ENCODE data around the gene ZNF652.
"Not testable (repeated sequence)": the region's sequence is repeated elsewhere in the genome, so short reads cannot be mapped to it uniquely, and the experiment has no call there.

Gene ZNF652

DNA sequence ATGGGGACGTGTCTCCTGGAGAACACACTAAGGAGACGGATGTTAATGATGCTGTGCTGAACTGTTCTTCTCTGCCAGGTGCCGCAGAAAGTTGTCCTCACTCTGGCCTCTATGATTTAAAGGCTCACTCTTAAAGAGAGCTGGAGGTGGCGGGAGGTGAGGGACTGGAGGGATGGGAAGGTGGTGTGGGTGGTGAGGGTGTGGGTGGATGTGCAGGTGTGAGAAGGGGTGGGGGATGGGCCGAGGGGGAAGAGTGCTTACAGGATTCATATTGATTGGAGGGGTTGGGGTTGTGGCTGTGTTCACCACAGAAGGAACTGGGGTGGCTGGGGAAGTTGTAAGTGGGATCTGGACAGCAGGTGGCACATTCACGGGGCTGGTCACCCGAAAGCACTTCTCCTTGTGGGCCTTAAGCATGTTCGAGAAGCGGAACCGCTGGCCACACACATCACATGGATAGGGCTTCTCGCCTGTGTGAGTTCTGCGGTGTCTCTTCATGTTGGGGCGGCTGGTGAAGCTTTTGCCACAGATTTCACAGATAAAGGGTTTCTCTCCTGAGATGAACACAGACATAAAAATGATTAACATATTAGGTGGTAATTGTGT lies 63.6 kb downstream of the ZNF652 start:
- DNase-seq = no peak

DNA sequence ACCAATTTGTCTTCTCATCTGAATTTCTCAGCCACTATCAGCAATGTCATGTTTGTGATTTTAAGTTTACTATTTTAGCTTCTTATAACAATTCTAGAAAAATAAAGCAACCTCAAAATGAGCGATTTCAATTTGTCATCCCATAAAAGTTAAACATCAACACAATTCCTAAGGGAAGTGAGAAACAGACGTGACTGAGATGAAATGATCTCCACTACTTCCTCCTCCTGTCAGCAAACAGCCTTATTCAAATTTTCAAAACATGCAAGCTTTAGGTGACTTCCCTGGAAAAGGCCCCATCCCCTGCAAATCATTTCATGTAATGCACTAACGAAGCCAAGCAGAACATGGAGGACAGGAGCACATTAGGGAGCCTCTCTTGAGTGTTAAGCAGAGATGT lies 64.9 kb downstream of the ZNF652 start:
- no peak for DNase-seq

DNA sequence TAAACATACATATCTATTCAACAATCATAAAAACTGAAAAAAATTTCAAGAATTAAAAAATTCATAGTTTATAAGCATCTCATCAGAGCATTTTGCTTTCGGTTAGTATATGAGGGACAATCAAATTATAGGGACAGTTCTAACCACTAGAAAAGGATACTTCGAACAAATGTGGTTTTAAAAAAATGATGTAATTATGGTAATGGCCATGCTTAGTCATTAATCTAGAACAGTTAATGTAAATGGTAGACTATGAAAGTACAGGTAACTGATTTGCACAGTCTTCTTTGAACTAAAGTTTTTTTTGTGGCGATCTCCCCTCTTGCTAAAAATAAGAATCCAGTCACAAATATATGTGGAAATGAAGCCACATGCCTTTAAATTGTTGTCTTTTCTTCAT lies 67.9 kb downstream of the ZNF652 start:
- no peak for DNase-seq

DNA sequence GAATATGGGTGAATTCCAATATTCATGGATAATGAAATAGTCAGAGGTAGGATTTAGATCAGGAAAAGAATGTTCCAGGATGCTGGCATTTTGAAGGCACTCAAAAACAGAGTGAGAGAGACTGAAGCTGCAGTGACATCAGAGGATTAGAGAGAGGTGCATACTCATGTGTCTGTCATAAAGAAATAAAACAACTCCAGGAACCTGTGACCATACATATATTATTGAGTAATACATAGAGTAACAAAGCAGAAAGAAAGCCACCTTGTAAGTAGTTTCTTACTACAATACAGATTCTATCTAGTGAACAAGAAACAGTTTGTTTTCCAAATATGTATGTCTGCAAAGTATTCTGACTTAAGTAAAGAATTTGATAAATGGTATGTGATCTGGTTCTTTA lies 69.1 kb downstream of the ZNF652 start:
- DNase-seq = no peak

DNA sequence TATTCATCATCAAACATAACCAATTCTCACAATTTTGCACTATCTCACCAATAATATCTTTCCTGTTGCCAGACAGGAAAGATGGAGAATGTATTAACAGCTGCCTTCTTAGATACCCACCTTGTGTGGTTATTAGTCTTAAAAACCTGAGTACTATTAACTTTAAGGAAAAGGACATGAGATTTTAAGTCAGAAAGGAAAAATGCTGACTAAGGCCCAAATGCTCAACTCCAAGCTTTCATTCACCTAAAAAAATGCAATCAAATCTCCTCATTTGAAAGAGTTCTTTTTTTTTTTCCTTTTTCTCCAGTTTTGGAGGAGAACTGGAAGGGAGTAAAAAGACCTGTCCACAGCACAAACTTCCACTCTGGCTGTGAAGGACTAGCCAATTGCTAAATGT lies 70.1 kb downstream of the ZNF652 start:
- no peak for DNase-seq

DNA sequence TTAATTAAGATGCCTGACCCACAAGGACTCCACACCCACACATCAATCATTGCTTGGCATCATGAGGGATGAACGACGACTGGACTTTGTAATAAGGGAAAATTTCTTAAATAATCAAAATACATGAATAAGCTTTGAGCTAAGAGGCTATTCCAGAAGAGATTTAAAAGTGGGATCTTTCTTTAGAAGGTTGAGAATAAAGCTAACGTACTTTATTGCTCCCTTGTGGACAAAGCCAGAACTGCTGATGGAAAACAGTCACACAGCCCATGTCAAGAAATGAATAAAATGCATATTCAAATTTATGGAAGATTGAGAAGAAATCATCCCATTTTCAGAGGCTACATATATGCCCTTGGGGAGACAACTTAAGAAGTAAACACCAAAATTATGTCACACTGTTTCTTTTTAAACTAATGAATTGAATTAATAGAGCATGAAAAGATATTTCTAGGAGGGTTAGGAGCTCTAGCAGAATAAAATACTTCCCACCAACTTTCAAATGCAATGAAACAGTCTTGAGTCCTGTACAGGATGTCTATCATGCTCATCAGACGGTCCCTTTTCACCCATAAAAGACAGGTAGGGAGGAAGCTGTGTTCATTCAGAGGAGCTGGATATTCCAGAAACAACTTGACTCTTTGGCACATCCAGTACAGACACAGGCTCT lies 71.2 kb downstream of the ZNF652 start:
- DNase-seq = no peak

DNA sequence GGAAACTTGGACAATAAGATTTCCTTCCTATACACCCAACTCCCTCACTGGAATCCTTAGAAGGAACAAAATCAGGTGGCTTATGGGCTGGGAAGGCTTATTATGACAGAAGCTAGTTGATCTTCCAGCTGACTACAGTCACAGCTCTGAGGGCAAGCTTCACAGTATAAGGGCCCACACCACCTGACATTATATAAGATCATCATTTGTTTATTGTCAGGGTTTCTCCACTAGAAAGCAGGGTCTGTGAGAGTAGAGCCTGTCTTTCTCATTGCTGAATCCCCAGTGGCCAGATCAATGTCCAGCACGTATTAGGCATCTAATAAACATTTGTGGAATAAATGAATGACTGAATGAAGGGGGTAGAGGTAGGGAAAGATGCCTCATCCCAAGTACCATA lies 73.7 kb downstream of the ZNF652 start:
- DNase-seq = no peak

DNA sequence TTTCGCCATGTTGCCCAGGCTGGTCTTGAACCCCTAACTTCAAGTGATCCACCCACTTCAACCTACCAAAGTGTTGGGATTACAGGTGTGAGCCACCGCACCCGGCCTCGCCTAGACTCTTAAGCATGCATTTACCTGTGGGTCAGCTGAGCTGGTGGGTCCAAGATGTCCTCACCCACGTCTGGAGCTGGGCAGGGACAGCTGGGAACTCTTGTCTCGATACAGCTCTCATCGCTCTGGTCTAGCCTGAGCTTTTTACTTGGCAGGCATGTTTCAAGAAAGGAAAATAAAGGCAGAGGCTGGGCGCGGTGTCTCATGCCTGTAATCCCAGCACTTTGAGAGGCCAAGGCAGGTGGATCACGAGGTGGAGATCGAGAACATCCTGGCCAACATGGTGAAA lies 74.6 kb downstream of the ZNF652 start:
- DNase-seq = no peak

DNA sequence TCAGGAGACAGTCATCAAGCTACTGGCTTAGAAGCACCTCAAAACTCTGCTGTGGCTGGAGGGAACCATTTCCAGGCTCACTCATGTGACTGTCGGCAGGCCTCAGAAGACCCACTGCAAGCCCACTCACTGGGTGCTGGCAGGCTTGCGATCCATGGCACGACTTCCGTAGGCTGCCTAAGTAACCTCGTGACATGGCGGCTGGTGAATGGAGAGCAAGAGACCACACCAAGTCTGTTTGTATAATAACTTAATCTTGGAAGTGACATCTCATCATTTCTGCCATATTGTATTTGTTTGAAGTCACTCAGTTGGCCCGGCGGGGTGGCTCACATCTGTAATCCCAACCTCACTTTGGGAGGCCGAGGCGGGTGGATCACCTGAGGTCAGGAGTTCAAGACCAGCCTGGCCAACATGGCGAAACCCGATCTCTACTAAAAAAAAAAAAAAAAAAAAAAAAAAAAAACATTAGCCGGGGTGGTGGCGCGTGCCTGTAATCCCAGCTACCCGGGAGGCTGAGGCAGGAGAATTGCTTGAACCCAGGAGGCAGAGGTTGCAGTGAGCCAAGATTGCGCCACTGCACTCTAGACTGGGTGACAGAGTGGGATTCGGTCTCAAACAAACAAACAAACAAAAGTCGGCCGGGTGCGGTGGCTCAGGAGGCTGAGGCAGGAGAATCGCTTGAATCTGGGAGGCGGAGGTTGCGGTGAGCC lies 75.6 kb downstream of the ZNF652 start:
- DNase-seq = not testable (repeated sequence)

DNA sequence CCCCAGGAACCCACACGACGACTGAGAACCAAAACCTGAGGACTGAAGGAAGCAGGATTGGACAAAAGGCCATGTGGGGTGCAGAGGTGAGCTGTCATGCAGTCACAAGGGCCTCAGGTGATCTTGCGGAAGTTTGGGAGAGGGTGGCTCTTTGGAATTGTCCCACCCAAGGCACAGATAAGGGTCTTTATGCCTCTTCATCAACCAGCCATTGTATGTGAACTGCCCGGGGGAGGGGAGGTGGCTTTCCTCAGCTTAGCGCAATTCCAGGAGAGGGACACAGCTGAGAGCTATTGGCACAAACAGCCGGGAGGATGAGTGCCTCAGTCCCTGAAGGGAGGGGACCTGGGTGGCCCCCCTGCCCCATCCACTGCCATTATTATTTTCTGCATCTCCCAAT lies 76.3 kb downstream of the ZNF652 start:
- DNase-seq = no peak

DNA sequence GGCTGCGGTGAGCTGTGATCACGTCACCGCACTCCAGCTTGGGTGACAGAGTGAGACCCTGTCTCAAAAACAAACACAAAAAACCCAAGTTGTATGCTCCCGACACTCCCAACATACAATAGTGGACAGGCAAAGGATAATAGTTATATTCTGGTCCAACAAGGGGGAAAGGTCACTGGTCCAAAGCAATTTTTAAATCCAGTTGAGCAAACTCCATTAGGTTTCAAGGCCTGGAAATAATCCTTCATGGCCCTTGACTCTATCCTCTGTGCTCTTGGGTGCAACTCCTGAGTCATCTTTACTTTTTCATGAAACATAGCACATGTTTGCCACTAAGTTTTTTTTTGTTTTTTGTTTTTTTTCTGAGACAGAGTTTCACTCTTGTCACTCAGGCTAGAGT lies 81.1 kb downstream of the ZNF652 start:
- no peak for DNase-seq

DNA sequence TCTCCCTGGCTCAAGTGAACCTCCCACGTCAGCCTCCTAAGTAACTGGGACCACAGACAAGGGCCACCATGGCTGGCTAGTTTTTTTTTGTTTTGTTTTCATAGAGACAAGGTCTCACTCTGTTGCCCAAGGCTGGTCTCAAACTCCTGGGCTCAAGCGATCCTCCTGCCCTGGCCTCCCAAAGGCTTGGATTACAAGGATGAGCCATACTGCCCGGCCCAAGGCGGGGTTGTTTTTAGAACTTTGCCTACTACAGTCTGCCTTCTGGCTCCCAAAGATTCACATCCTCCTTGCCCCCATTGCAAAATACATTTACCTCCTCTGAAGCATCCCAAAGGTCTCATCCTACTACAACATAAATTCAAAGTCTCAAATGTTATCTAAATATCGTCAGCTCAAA lies 82.0 kb downstream of the ZNF652 start:
- DNase-seq = no peak

DNA sequence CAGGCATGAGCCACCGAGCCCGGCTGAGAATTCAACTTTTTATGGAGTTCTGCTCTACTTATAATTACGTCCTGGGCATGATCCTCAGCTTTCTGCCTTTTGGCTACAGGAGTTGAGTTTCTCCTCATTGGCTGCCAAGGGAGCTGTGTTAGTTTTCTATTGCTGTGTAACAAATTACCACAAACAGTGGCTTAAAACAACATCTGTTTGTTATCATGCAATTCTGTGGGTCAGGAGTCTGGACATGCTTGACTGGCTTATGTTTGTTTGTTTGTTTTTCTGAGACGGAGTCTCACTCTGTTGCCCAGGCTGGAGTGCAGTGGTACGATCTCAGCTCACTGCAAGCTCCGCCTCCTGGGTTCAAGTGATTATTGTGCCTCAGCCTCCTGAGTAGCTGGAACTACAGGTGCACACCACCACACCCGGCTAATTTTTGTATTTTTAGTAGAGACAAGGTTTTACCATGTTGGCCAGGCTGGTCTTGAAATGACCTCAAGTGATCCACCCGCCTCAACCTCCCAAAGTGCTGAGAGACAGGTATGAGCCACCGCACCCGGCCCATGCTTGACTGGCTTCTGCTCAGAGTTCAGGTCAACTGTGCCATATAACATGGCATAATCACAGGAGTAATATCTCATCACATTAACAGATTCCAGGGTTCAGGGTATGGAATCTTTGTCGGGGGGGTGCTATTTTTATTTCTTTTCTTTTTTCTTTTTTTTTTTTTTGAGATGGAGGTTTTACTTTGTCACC lies 82.6 kb downstream of the ZNF652 start:
- DNase-seq = not testable (repeated sequence)

DNA sequence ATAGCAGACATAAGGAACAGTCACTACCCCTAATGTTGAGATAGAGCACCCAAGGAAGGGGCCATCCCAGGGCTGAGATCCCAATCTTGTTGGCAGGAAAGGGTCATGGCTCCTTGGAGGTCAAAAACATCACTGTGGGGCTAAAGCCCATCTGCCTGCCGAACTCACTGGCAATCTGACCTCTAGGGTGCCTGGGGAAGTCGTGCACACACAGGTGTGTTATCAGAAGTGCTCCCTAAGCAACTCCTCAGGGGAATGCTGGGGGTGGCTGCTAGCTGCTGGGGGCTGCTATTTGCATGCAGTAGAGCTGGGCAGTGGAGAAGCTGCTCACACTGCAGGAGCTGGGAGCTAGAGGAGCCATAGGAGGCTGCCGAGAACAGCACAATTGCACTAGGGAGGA lies 84.0 kb downstream of the ZNF652 start:
- no peak for DNase-seq

DNA sequence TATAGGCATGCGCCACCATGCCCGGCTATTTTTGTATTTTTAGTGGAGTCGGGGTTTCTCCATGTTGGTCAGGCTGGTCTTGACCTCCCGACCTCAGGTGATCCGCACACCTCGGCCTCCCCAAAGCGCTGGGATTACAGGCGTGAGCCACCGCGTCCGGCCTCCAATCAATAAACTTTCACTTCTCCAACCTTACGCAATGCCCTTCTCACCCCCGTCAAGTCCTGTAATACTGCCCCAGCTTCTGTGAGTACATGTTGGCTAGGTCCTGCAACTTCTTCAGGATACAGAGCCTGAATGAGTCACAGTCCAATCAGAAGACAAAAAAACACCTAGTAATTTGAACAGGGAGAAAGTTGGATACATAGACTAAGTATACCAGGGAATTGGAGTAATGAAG lies 84.4 kb downstream of the ZNF652 start:
- DNase-seq = no peak

DNA sequence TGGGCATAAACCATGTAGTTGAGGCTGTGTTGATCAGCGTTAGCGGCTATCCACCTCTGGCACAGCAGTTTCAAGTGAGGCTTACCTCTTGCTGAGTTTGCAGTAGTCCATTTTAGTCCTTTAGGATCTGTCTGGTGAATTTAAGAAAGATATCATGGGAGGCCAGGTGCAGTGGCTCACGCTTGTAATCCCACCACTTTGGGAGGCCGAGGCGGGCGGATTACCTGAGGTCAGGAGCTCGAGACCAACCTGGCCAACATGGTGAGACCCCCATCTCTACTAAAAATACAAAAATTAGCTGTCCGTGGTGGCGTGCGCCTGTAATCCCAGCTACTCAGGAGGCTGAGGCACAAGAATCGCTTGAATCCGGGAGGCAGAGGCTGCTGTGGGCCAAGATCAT lies 86.1 kb downstream of the ZNF652 start:
- DNase-seq = not testable (repeated sequence)

DNA sequence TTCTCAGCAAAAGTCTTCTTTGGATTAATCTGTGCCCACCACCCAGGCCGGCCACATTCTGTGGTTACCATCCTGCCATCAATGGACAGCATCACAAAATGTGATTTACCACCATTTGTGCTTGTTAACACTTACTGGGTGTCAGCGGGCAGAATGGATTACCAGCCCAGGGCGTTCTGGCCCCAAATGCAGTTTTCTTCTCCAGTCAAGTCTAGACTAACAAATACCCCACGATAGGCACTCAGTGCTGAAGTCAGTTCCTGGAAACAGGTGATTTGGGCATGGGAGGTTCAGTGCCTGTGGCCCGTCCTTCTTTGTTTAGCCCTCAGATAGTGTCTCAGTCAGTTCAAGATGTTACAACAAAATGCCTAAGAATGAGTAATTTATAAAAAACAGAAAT lies 92.7 kb downstream of the ZNF652 start:
- no peak for DNase-seq

DNA sequence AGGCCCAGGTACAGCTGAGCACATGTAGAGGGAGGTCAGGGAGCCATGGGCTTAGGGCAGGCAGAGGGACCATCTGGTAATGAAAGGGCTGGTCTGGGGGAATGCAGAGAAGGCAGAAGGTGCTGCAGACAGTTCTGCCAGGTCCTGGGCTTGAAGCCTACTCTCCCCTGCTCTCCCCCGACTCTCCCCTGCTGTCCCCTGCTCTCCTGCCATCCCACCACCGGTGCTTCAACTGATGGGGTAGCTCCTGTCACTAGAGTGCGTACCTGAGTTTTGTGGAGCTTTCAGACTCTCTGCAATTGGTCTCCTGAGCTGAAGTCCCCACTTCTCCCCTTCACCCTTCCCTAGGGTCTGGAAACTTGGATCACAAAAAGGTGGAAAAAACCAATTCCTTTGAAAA lies 94.1 kb downstream of the ZNF652 start:
- no peak for DNase-seq

DNA sequence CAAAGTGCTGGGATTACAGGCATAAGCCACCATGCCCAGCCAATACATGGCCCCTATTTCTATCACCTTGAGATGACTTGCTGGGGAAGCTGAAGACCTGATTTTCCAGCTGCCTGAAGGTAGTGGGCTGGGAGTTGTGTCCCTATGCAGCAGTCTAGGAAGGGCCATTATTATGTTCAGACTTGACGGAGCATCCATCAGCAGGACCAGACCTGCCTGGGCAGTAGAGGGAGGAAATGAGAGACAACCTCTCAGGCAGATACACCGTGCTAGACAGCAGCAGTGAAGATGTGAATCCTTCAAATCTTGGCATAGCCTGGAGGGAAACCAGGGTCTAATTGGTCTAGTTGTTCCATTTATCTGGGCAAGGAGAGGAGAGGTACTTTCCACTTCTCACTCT lies 95.8 kb downstream of the ZNF652 start:
- no peak for DNase-seq

DNA sequence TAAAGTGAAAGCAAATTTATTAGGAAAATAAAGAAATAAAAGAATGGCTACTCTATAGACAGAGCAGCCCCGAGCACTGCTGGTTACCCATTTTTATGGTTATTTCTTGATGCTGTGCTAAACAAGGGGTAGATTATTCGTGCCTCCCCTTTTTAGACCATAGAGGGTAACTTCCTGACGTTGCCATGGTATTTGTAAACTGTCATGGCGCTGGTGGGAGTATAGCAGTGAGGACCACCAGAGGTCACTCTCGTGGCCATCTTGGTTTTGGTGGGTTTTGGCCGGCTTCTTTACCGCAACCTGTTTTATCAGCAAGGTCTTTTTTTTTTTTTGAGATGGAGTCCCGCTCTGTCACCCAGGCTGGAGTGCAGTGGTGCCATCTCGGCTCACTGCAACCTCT lies 100.5 kb downstream of the ZNF652 start:
- not testable (repeated sequence) for DNase-seq

DNA sequence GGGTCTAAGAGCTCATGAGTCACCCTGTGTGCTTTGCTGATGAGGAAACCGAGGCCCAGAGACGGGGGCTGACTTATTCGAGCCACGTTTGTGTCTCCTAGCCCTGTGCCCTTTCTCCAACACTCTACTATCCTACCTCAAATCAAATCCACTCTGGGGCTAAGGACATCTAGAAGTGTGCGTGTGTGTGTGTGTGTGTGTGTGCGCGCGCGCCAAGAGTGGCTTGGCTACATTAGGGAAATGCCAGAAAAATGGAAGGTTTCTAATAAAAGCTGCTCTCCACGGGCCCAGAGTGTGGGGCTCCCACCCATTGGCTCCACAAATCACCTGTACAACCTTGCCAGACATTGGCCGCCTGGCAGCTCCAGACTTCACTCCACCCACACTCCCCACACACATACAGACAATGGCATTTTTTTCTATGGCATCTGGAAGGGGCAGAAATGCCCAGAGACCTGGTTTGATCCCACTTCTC lies 101.2 kb downstream of the ZNF652 start:
- no peak for DNase-seq

DNA sequence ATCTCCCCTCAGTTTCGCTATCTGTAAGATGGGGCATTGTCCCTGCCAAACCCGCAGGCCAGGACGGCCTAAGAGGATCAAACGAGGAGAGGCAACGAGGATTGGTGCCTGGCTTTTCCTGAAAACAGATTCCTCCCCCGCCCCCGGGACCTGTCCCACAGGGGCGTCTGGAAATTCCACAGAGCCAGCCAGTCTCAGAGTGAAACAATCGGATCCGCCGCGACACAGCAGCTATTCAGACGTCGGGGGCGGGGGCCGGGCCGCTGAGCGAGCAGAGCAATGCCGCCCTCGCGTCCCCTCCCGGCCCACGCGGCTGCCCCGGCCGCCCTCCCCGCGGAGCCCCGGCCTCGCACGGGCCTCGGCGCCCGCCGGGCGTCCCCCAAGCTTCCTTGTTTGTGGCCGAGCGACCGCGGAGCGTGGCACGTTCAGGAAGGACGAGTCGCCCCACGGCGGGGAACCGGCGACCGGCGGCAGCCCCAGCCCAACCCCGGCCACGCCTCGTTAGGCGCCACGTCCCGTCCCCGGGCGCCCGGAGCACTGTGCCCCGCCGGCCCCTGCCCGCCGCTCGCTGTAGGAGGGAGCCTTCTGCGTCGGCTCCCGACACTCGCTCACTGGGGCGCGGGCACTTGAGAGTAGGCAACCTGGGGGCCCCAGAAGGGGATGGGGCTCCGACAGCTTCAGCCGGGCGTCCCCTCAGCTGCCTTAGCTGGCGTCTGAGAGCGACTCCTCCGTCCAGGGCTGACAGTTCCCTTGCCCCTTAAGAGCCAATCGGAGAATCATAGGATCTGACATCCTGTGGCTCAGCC lies 101.8 kb downstream of the ZNF652 start:
- no peak for DNase-seq

DNA sequence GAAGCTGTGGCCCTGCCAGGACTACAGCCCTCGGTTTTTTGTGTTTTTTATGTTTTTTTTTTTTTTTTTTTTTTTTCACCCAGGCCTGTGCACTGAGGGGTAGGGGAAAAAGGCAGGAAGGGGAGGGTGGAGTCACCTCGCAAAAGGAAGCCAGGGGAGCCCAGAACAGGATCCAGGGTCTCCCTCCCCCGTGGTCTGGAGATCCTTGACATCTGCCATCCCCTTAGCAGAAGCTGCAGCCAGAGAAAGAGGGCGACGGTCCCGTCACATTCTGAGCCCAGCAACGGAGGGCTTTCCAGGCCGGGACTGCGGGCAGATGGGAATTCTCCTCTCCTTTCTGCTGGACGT lies 102.4 kb downstream of the ZNF652 start:
- no peak for DNase-seq
